Muscle of arm (tissue), 12 donors: ENCODE results near the gene GATD1. TPM values are rescaled to one million over a fixed set of nuclear protein-coding genes. Genes with fewer than 3 reads are reported as not detected.
"Not testable (repeated sequence)": the region's sequence is repeated elsewhere in the genome, so short reads cannot be mapped to it uniquely, and the experiment has no call there.

ENCODE experiments used
- DNase-seq: peaks from one replicate; pipeline ENCODE4 v3.0.0-alpha.2; 2013
- polyA plus RNA-seq, 12 donors: library from polyadenylated mRNA; unstranded; fragments of 120-200 nt; gene quantifications; one replicate each; pipeline ENCODE4 v1.2.1, GENCODE V29; 2013; ENCODE audit not compliant: insufficient read length in 12 of 12

The GATD1 gene
- polyA plus RNA-seq, 12 donors = 32.8 to 54.7 (median 36.4) TPM; not detected in 1

DNA sequence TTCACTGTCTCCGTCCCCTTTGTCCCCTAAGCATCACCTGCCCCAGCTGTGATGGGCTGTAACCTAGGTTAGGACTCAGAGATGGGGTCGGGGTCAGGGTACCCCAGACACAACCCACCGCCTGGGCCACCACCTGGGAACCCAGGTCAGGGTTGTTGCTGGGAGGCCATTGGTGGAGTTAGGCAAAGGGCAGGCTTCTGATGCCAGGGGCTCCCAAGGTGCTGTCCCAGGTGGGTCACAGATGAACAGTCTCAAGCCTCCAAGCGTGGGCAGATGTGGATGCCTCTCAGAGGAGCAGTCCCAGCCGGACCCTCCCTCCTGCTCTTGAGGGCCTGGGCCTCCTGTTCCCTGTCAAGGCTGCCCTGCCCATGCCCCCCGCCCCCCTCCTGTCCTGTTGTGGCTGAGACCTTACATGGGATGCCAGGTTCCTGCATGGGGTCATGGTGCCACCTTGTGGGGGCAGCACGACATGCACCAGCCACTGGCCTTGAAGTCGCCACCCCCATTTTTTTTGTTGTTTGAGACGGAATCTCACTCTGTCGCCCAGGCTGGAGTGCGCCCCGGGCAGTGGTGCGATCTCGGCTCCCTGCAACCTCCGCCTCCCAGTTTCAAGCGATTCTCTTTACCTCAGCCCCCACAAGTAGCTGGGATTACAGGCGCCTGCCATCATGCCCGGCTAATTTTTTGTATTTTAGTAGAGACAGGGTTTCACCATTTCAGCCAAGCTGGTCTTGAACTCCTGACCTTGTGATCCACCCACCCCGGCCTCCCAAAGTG lies 12.1 kb downstream of the GATD1 start:
- DNase-seq = no peak

DNA sequence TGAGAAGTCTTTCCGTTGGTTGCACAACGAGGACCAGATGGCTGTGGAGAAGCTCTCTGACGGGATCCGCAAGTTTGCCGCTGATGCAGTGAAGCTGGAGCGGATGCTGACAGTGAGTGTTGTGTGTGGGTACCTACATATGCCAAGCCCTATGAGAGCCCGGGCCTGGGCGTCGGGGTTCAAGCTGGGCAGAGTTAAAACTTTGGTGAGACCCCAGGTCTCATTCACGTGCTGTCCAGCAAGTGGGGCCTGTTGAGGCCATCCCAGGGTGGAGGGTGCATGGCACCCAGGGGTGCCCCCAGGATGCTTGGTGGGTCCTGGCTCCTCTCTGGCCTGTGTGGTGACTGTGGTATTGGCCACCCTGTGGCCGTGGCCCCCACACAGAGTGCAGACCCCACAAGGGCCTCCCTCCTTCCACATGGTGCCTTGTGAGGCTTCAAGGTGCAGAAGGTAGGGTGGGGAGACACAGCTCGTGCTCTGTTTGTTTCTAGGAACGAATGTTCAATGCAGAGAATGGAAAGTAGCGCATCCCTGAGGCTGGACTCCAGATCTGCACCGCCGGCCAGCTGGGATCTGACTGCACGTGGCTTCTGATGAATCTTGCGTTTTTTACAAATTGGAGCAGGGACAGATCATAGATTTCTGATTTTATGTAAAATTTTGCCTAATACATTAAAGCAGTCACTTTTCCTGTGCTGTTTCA lies 12.8 kb downstream of the GATD1 start:
- no peak for DNase-seq

DNA sequence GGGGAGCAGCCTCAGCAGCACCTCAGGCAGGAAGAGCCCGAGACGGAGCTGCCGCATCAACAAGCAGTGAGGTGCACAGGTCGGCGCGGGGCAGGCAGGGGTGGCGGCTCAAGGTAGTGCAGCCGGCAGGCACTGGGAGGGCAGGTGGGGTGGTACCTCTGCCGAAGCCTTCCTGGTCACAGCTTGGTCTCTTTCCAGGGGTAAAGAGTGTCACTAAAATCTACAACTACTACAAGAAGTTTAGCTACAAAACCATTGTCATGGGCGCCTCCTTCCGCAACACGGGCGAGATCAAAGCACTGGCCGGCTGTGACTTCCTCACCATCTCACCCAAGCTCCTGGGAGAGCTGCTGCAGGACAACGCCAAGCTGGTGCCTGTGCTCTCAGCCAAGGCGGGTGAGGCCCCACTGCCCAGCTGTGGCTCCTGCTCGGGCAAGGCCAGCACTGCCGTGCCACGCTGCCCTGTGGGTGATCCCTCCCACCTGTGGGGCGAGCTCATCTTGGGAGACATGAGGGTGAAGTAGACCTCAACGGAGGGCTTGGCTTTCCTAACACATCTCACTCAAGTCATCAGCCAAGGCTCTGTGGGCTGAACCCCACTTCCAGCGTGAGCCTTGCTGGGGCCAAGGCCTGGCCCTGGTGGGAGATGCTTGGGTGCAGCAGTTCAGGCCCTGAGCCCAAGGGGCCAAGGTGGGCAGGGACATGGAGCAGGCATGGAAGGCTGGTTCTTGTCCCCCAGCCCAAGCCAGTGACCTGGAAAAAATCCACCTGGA lies 13.6 kb downstream of the GATD1 start:
- DNase-seq = no peak

DNA sequence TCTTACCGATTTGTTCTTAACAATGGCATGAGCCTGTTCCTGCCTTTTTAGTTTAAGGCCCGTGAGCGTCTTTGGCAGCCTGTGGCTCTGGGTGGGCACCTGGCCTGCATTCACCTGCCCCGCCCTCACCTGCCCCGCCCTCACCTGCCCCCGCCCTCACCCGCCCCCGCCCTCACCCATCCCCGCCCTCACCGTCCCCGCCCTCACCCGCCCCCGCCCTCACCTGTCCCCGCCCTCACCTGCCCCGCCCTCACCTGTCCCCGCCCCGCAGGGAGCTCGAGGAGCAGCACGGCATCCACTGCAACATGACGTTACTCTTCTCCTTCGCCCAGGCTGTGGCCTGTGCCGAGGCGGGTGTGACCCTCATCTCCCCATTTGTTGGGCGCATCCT lies 14.2 kb downstream of the GATD1 start:
- DNase-seq = no peak

DNA sequence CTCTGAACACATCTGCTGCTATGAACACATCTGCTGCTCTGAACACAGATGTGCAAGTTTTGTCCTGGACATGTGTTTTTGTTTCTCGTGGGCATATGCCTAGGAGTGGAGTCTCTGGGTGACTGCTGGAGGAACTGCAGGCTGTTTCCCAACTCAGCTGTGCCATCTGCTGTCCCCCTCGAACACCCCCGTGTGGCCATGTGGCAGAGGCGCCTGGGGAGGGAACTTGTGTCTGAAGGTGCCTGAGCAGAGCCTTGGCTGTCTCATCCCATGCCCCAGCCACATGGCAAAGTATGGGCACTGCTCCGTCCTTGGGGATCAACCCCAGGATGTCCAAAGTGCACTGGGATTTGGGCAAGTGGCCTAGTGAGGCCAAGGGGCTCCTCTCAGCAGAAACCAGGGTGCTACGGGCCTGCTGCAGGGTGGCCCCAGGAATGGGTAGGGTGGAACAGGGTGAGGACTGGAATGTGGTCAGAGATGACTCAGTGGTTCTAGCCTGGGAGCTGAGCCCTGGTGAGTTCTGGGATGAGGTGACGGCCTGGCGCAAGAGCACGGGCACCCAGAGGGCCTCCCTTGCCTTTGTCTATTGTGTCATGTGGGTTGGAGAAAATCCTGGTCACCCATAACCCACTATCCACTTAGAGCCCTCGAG lies 14.7 kb downstream of the GATD1 start:
- no peak for DNase-seq

DNA sequence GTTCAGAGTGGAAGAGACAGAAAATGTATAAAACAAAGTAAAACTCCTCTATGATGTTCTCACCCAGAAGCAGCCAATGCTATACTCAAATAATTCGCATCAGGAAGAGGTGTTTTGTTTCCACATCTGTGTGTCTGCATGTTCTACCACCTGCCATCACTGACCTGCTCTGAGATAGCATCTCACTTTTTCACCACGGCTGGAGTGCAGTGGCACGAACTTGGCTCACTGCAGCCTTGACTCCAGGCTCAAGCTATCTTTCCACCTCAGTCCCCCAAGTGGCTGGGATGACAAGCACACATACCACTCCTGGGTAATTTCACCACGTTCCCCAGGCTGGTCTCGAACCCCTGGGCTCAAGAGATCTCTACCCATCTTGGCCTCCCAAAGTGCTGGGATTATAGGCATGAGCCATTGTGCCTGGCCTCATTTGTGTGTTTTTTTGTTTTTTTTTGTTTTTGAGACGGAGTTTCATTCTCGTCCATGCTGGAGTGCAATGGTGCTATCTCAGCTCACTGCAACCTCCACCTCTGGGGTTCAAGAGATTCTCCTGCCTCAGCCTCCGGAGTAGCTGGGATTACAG lies 15.7 kb downstream of the GATD1 start:
- DNase-seq = no peak

DNA sequence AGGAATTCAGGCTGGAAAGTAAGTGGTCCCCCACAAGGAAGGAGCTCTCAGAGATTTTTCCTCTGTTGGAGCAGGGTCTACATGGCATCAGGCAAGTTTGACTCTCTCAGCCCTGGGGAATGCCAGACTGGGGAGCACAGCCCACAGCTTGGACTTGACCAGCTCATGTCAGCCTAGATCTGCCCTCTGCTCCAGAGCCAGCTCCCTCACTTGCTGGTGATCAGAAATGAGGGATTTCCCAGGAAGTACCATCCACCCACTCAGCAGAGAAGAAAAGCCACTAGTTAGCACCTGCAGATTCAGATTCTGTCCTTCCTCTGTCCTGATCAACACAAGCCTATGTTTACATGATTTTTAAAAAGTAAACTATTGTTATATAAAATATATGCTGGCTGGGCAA lies 17.1 kb downstream of the GATD1 start:
- DNase-seq = no peak

DNA sequence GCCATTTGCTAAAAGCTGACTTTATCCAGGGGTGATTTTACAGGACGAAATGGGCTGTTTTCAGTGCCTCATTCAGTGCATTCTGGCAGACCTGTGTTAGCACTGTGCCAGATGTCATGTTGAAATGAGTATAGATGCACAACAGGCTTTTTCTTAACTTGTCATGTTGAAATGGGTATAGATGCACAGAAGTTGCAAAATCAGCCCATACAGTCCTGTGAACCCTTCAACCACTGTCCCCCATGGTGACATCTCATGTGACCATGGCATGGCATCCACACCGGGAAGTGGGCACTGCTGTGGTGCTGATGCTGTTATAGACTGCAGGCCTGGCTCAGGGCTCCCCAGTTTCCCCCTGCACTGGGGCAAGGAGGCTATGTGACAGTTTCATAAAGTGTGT lies 27.6 kb downstream of the GATD1 start:
- DNase-seq = no peak

DNA sequence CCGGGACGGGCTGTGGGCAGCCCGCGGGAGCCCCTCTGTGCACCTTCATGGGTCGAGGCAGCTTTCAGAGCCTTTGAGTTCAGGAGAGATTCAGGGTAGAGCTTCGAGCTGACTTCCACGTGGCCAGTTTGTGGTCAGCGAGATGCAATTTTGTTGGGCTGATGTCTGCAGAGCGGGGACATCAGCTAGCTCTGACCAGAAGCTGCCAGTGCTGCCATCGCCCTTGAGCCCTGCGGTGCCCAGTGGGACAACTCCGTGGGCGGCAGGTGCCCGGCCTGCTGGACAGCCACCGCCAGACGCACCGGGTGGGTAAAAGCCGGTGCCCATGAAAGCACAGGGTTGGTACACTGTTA lies 29.3 kb downstream of the GATD1 start:
- no peak for DNase-seq

DNA sequence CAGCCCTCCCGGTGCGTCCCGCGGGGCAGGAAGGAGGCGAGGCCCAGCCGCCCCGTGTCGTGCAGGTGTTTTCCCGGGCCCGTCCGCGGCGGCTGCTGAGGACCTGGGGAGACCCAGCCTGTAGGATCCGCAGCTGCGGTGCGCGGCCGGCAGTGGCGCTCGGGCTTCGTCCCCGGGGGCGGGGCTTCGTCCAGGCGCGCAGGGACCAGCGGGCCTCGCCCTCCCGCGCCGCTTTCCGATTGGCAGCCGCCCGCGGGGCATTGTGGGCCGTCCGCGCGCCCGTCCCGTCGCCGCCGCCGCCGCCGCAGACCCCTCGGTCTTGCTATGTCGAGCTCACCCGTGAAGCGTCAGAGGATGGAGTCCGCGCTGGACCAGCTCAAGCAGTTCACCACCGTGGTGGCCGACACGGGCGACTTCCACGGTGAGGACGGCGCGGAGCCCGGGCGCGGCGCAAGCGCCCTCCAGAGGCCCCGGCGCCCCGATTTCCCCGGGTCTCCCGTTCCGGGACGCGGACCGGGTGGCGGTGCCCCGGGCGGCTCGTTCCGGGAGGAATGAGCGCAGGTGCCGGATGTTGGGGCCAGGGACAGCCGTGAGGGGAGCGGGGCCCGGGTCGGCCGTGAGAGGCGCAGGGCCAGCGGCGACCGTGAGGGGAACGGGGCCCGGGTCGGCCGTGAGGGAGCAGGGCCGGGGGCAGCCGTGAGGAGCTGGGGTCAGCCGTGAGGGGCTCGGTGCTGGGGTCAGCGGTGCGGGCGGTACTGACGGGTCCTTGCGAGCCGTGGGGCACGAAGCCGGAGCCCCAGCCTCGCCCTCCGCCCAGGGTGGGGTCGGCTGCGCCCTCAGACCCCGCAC lies 29.9 kb downstream of the GATD1 start, which contains the start of gene TALDO1:
Gene TALDO1, plus strand, starts transcription at position 307 of the 849 bp plus-strand sequence. Its CDS starts 18 bp downstream, at position 325.
- peak; percentile 87 for DNase-seq

DNA sequence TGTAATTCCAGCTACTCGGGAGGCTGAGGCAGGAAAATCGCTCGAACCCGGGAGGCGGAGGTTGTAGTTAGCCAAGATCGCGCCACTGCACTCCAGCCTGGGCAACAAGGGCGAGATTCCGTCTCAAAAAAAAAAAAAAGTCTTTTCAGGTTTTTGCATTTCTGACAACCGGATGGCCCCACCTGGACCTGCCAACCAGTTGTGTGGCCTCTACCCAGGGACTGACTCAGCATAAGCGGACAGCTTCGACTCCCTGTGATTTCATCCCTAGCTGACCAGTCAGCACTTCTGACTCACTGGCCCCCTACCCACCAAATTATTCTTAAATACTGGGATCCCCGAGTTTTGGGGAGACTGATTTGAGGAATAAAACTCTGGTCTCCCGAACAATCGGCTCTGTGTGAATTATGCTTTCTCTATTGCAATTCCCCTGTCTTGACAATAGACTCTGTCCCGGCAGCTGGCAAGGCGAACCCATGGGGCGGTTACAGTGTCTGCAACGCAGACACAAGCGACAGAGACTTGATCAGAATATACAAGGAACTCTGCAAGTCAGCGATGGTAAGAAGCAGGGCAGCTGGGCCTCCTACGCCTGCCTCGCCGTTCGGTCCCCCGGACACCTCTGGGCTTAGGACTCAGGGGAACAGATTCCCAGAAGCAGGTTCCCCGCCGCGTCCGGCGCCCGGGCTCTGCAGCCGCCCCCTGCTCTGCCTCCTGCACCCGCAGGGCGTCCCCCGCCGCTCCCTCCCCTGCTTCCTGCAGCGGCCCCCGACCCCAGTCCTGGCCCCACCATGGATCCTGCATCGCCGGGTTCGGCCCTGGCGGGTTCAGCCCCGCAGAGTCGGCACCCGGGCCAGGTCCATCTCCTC lies 30.8 kb downstream of the GATD1 start:
- DNase-seq = no peak

DNA sequence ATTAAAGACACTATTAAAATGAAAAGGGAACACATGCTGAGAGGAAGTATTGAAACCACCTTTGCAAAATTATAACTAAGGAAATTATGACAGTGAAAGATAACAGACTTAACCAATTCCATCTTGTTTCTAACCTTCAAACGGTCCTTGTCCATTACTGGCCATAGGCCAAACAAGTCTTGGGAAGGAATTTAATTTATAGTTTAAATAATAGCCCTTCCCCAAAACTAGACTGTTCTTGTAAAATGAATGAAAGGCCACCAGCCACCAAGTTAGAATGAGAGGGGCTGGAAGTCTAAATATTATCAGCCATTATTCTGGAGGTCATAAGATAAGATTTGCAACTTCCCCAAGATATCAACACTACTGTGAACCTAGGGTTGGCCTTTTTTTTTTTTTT lies 31.9 kb downstream of the GATD1 start:
- no peak for DNase-seq

DNA sequence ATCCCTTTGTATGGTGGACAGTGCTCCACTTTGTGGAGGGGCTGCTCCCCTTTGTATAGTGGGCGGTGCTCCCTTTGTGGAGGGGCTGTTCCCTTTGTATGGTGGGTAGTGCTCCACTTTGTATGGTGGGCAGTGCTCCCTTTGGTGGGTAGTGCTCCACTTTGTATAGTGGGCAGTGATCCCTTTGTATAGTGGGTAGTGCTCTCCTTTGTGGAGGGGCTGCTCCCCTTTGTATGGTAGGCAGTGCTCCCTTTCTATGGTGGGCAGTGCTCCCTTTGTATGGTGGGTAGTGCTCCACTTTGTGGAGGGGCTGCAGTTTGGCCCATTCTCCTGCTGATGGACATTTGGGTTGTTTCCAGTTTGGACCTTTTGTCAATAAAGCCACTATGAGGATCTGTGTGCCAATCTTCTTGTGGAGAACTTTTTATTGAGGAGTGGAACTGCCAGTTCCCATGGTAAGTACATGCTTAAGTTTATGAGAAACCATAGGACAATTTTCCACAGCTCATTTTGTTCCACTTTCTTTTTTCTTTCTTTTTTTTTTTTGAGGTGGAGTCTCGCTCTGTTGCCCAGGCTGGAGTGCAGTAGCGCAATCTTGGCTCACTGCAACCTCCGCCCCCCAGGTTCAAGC lies 34.6 kb downstream of the GATD1 start:
- no peak for DNase-seq

DNA sequence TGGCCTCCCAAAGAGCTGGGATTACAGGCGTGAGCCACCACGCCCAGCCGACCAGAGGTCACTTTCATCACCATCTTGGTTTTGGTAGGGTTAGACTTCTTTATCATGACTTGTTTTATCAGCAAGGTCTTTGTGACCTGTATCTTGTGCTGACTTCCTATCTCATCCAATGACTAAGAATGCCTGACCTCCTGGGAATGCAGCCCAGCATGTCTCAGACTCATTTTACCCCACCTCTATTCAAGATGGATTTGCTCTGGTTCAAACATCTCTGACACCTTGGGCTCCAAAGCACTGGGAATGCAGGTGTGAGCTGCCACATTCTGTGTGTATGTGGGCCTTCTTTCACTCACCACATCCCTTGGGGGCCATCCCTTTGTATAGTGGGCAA lies 35.1 kb downstream of the GATD1 start:
- DNase-seq = no peak

DNA sequence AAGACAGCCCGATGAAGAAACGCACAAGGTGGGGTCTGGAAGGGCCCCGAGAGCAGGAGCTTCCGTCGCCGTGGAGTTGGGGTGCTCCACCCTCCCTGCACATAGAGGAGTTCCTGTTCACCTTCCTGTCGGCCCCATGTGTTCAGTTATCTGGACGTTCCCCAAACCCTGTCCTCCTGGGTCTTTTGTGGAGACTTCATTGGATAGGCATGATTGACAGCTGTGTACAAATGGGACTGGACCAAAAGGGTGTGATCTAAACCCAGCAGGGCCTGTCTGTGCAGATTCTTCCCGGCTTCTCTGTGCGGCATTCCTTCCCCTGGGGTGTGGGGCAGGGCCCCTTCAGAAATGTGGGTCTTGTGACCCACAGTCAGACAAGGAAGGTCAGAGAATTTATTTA lies 39.4 kb downstream of the GATD1 start:
- not testable (repeated sequence) for DNase-seq

DNA sequence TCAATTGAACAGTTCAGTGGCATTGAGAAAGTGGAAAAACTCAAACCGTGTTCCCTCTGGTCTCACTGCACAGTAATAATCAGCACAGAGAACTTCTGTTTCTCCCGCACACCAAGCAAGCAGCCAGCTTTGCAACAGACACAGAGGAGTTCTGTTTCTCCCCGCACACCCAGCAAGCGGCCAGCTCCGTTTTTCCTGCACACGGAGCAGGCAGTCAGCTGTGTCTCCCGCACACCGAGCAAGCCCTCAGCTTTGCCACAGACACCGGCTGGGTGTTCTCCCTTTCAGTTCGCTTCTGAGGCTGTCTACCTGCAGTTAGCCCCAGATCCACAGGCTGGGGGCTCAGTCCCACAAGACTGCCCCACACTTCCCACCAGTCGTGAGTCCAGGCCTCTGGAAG lies 39.9 kb downstream of the GATD1 start:
- DNase-seq = no peak

DNA sequence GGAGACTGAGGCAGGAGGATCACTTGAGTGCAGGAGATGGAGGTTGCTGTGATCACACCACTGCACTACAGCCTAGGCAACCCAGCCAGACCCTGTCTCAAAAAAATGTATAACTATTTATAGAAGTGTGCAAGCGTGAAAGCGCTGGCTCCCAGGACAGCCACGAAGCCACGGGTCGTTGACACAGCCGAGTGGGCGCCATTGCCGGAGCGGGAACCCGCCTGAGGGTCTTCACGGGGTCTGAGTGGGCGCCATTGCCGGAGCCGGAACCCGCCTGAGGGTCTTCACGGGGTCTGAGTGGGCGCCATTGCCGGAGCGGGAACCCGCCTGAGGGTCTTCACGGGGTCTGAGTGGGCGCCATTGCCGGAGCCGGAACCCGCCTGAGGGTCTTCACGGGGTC lies 42.7 kb downstream of the GATD1 start:
- not testable (repeated sequence) for DNase-seq

DNA sequence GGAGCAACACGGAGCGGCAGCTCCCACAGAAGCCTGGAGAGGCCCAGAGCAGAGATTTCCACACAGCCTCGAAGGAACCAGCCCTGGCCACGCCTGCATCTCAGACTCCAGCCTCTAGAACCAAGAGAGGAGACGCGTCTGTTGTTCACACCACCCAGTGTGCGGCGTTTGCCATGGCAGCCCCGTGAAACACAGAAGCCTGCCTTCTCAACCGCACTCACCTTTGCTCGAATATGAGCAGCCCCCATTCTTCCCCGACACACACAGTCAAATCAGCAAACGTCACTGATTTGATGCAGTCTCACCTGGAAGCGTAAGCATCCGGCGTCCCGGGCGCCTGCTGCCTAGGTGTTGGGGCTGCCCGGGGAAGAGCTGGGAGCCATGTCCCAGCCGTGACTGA lies 44.2 kb downstream of the GATD1 start:
- DNase-seq = no peak

DNA sequence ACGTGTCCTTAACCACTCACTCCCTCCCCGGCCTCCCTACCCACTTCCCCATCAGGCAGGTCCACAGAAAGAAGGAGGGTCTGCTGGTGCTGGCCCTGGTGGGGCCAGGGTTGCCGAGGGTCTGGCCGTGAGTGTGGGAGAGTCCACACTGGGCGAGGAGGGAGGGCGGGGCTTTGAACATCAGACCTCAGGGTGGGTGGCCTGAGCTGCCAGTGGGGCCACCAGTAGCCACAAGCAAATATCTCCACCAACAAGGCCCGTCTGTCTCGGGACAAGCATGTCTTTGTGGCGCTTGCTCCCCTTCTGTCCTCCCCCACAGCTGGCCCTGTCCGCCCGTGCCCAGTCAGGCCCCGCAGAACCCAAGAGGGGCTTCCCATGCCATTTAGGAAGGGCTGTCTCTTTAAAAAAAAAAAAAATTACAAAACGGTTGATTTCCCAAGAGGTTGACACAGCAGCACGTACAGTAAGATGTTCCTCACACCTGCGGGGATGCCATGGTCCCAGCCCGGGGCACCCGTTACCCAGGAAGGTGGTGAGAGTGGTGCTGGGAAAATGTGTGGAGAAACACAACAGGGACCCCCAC lies 47.7 kb downstream of the GATD1 start:
- DNase-seq = no peak
